Tibial nerve (tissue), 4 donors: ENCODE measurements around the gene TCF19. TPM values are rescaled to one million over a fixed set of nuclear protein-coding genes. Genes with fewer than 3 reads are reported as not detected.

Experiments
- DNase-seq, 2 donors: peaks; one replicate each; pipeline ENCODE4 v3.0.0-alpha.2; 2019; ENCODE audit warnings: low spot score in 2 of 2
- H3K27ac ChIP-seq, 4 donors: fragments of 200-600 bp; sonication (generic) in 3 of 4; one replicate each; pipeline ENCODE4 v1.5.1; 2017 to 2019; ENCODE audit warnings: mild to moderate bottlenecking in 1 of 4
- H3K27me3 ChIP-seq, 2 donors: fragments of 200-600 bp; sonication (generic) in 1 of 2; one replicate each; pipeline versions ENCODE4 v1.5.1 to v1.6.0; 2017 to 2019
- H3K36me3 ChIP-seq, 3 donors: fragments of 200-600 bp; sonication (generic); one replicate each; pipeline ENCODE4 v1.5.1; 2018 to 2019
- H3K4me1 ChIP-seq, 4 donors: fragments of 200-600 bp; sonication (generic) in 3 of 4; one replicate each; pipeline ENCODE4 v1.5.1; 2017 to 2019
- H3K4me3 ChIP-seq, 4 donors: fragments of 200-600 bp; sonication (generic) in 3 of 4; one replicate each; pipeline ENCODE4 v1.5.1; 2017 to 2019; ENCODE audit warnings: mild to moderate bottlenecking in 1 of 4, moderate library complexity in 1 of 4
- H3K9me3 ChIP-seq, 4 donors: fragments of 200-600 bp; sonication (generic) in 3 of 4; one replicate each; pipeline ENCODE4 v1.5.1; 2017 to 2019
- EP300 ChIP-seq, 2 donors: sonication (generic); formaldehyde crosslinking; IDR thresholded peaks; one replicate each; pipeline ENCODE4 v1.6.1; 2017; ENCODE audit warnings: antibody characterized with exemption in 2 of 2, mild to moderate bottlenecking in 1 of 2
- POLR2A ChIP-seq, 2 donors: fragments of 450-650 bp; IDR thresholded peaks; one replicate each; pipeline ENCODE4 v1.6.1; 2017; ENCODE audit warnings: antibody characterized with exemption in 2 of 2, mild to moderate bottlenecking in 2 of 2, moderate library complexity in 2 of 2
- WGBS, 2 donors: methylation state at CpG; one replicate each; pipeline ENCODE4 v1.1.5; 2018; 5-methylcytosine and 5-hydroxymethylcytosine counted together
- total RNA-seq, 4 donors: library from RNA; depleted of rRNA; stranded (reverse); fragments of >200 nt; gene quantifications; one replicate each; pipeline ENCODE4 v1.1.0, GENCODE V29; 2016
- TF ChIP-seq, protein P1 (sequence below), 5 experiments: fragments of 200-600 bp in 3 of 5; fragments of 450-650 bp in 2 of 5; sonication (generic) in 3 of 5; IDR thresholded peaks; one replicate each; pipeline ENCODE4 v1.5.1; 2016 to 2019; ENCODE audit warnings: antibody characterized with exemption in 5 of 5, mild to moderate bottlenecking in 3 of 5, moderate library complexity in 2 of 5

Gene TCF19
- total RNA-seq, 4 donors from 2014 or later = 1.2 to 4.6 (median 4.0) TPM

DNA sequence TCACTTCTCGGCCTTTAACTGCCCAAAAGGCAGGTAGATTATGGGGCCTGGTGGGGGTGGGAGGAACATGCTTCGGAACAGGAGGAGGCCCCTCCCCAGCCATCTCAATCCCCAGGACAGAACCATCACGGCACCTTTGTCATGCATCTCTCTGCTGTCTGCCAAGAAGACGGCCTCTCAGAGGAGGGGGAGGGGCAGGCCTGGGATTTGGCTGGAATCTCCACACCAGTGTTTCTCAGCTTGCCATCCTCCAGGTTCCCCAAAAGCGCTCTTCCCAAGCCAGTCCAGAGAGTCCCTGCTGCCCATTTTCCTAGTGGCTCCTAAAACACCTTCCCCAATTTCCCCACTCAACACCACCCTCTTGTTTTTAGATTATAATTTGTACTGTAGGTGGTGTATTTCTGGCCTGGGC, 14.6 kb downstream of the TCF19 start:
- Histone ChIP-seq H3K4me1 (no peaks in the 10 kb centered on the region), H3K4me3 (no peak overlapping the region), H3K27me3 (no peaks in the 10 kb centered on the region), H3K36me3 (no peaks in the 10 kb centered on the region), H3K9me3 (no peaks in the 10 kb centered on the region), H3K27ac (no peak overlapping the region)
- 68 to 76% methylated on average over 5 of the region's 5 CpGs for WGBS, 2 donors
- TF ChIP-seq EP300 (IDR thresholded peaks at IDR 0.05) (no peak), POLR2A (IDR thresholded peaks at IDR 0.05) (no peak)
- TF ChIP-seq, protein P1, sequence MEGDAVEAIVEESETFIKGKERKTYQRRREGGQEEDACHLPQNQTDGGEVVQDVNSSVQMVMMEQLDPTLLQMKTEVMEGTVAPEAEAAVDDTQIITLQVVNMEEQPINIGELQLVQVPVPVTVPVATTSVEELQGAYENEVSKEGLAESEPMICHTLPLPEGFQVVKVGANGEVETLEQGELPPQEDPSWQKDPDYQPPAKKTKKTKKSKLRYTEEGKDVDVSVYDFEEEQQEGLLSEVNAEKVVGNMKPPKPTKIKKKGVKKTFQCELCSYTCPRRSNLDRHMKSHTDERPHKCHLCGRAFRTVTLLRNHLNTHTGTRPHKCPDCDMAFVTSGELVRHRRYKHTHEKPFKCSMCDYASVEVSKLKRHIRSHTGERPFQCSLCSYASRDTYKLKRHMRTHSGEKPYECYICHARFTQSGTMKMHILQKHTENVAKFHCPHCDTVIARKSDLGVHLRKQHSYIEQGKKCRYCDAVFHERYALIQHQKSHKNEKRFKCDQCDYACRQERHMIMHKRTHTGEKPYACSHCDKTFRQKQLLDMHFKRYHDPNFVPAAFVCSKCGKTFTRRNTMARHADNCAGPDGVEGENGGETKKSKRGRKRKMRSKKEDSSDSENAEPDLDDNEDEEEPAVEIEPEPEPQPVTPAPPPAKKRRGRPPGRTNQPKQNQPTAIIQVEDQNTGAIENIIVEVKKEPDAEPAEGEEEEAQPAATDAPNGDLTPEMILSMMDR (IDR thresholded peaks at IDR 0.05) = no peak
- DNase-seq = no peak

DNA sequence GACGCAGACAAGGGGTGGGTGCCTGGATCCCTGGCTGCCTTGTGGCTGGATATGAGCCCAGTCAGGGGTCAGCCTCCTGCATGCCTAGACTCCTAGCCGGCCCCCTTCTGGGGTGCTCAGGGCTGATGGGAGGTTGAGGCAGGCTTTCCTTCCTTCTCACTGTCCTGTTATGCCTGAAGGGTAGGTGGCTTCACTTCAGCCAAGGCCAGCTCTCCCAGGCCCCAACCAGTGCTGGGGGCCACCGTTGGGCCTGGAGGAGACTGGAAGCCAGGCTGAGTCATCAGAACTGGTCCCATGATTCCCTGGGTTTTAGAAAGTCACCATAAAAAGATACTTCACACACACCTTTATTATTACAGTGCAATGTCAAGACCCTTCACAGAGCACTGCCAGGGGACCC, 15.0 kb downstream of the TCF19 start:
- no peaks in the 10 kb centered on the region for H3K4me1 ChIP-seq
- no peaks in the 10 kb centered on the region for H3K36me3 ChIP-seq
- H3K27ac ChIP-seq = no peak overlapping the region
- H3K27me3 ChIP-seq = no peaks in the 10 kb centered on the region
- no peaks in the 10 kb centered on the region for H3K9me3 ChIP-seq
- WGBS, 2 donors = 52 to 54% methylated on average over 3 of the region's 3 CpGs
- no peak overlapping the region for H3K4me3 ChIP-seq
- no peak for DNase-seq
- no peak for TF ChIP-seq EP300 (IDR thresholded peaks at IDR 0.05)
- TF ChIP-seq, protein P1 (IDR thresholded peaks at IDR 0.05) = no peak
- no peak for TF ChIP-seq POLR2A (IDR thresholded peaks at IDR 0.05)

DNA sequence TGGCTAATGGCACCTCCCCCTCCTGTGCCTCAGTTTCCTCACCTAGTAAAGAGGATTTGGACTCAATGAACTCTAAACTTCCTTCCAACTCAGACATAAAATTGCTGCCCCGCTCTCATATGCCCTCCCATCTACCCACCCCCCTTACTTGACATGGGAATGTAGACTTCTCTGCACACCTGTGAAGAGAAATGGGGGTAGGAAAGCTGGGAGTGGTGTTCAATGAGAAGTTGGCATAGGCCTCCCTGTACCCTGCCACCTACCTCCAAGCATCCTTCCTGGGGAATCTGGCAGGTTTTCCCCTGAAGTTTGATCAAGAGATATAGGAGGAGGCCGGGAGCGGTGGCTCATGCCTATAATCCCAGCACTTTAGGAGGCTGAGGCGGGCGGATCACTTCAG, 16.0 kb downstream of the TCF19 start:
- H3K4me3 ChIP-seq = no peak overlapping the region
- H3K4me1 ChIP-seq = no peaks in the 10 kb centered on the region
- no peaks in the 10 kb centered on the region for H3K9me3 ChIP-seq
- no peak overlapping the region for H3K27ac ChIP-seq
- no peak for TF ChIP-seq EP300 (IDR thresholded peaks at IDR 0.05)
- TF ChIP-seq POLR2A (IDR thresholded peaks at IDR 0.05) = no peak
- TF ChIP-seq, protein P1 (IDR thresholded peaks at IDR 0.05) = no peak
- no peaks in the 10 kb centered on the region for H3K27me3 ChIP-seq
- WGBS, 2 donors = 79 to 97% methylated on average over 5 of the region's 5 CpGs
- no peak for DNase-seq
- H3K36me3 ChIP-seq = no peaks in the 10 kb centered on the region

DNA sequence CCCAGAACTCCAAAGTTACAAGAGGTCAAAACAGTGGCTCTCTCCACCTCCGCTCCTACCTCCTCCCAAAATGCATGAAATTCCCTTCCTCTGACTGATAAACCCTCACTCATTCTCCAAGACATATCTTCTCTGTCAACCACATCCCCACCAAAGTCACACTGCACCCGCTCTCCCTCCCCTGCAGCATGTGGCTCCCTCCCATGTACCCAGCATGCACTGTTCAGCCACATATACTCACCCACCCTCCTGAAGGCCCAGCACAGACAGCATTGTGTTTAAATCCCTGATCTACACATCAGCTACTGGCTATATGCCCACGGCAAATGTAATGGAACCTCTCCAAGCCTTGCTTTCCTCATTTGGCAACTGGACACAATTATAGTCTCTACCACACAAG, 17.6 kb downstream of the TCF19 start:
- Histone ChIP-seq H3K27ac (no peak overlapping the region), H3K9me3 (no peaks in the 10 kb centered on the region), H3K27me3 (no peaks in the 10 kb centered on the region), H3K4me1 (no peaks in the 10 kb centered on the region), H3K4me3 (no peak overlapping the region), H3K36me3 (no peaks in the 10 kb centered on the region)
- no peak for DNase-seq
- no peak for TF ChIP-seq EP300 (IDR thresholded peaks at IDR 0.05)
- TF ChIP-seq, protein P1 (IDR thresholded peaks at IDR 0.05) = no peak
- TF ChIP-seq POLR2A (IDR thresholded peaks at IDR 0.05) = no peak
- 48 to 51% methylated on average over 3 of the region's 3 CpGs for WGBS, 2 donors

DNA sequence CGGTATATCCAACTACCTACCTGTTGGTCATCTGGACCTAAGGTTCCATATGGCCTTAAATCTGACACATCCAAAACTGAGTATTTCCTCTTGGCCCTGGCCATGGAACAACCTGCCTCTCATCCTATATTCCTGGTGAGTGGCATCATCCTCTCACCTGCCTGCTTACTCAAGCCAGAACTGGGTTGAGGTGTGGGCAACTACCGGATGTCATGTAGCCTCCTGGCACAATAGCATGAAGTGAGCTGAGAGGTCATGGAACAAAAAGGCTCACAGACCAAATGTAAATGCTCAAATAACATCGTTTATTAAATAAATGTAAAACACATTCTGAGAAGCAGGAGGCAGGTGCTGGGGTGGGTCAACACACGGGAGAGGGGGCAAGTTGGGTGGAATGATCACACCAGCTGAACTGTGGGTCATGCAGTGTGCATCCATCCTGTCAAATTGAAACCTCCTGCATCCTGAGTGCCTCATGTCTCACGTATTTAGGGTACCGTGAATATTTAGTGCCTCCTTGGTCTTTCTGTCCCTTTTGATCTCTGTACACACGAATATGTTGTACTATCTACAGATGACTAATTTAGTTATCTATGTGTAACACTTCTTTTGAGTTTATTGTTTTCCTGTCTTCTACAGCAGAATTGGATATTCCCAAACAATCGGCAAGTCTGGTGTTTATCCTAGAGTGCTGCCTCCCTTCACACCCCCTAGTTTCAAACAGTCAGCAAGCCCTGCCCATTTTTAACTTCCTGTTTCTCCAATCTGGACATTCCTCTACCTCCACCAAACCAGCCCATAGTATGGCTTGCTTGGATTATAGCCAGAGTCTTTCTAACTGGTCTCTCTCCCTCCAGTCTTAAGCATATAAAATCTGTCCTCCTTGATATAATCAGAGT, 20.0 kb downstream of the TCF19 start:
- H3K9me3 ChIP-seq = no peaks in the 10 kb centered on the region
- WGBS, 2 donors = 61 to 75% methylated on average over 8 of the region's 8 CpGs
- H3K36me3 ChIP-seq = no peaks in the 10 kb centered on the region
- TF ChIP-seq, protein P1 (IDR thresholded peaks at IDR 0.05) = no peak
- TF ChIP-seq EP300 (IDR thresholded peaks at IDR 0.05) (no peak), POLR2A (IDR thresholded peaks at IDR 0.05) (no peak)
- DNase-seq = no peak
- H3K4me3 ChIP-seq = no peak overlapping the region
- no peaks in the 10 kb centered on the region for H3K27me3 ChIP-seq
- no peak overlapping the region for H3K27ac ChIP-seq
- no peaks in the 10 kb centered on the region for H3K4me1 ChIP-seq
